Sigmoid colon (tissue), 7 donors: Measurements from ENCODE around the gene THAP5. TPM values are rescaled to one million over a fixed set of nuclear protein-coding genes. Genes with fewer than 3 reads are reported as not detected.

Experiments used
- DNase-seq: peaks from one replicate; pipeline ENCODE4 v3.0.0-alpha.2; 2019
- H3K27ac ChIP-seq, 4 donors: fragments of 200-600 bp; sonication (generic); one replicate each; pipeline ENCODE4 v1.5.1; 2016 to 2019; ENCODE audit warnings: mild to moderate bottlenecking in 1 of 4
- H3K27me3 ChIP-seq, 3 donors: fragments of 200-600 bp; sonication (generic); one replicate each; pipeline ENCODE4 v1.5.1; 2019; ENCODE audit warnings: mild to moderate bottlenecking in 1 of 3
- H3K36me3 ChIP-seq, 4 donors: fragments of 200-600 bp; sonication (generic); one replicate each; pipeline ENCODE4 v1.5.1; 2016 to 2019
- H3K4me1 ChIP-seq, 4 donors: fragments of 200-600 bp; sonication (generic); one replicate each; pipeline ENCODE4 v1.5.1; 2017 to 2019
- H3K4me3 ChIP-seq, 4 donors: fragments of 200-600 bp; sonication (generic); one replicate each; pipeline ENCODE4 v1.5.1; 2017 to 2019; ENCODE audit warnings: mild to moderate bottlenecking in 2 of 4, moderate library complexity in 1 of 4
- H3K9me3 ChIP-seq, 4 donors: fragments of 200-600 bp in 3 of 4; sonication (generic) in 3 of 4; one replicate each; pipeline versions ENCODE4 v1.5.1 to v1.6.1; 2013 to 2019
- EP300 ChIP-seq, 4 donors: sonication (generic); formaldehyde crosslinking; IDR thresholded peaks; one replicate each; pipeline ENCODE4 v1.6.1; 2017; ENCODE audit warnings: antibody characterized with exemption in 4 of 4
- POLR2A ChIP-seq, 2 donors: fragments of 450-650 bp; IDR thresholded peaks; one replicate each; pipeline ENCODE4 v1.6.1; 2016; ENCODE audit warnings: antibody characterized with exemption in 2 of 2, mild to moderate bottlenecking in 2 of 2, moderate library complexity in 2 of 2
- POLR2AphosphoS5 ChIP-seq, 4 donors: sonication (generic); formaldehyde crosslinking; IDR thresholded peaks; one replicate each; pipeline ENCODE4 v1.6.1; 2017; ENCODE audit warnings: antibody characterized with exemption in 4 of 4
- WGBS, 2 donors: extraction: QIAGEN DNeasy Blood & Tissue Kit; methylation state at CpG; one replicate each; pipeline ENCODE4 v1.1.7; 2013; 5-methylcytosine and 5-hydroxymethylcytosine counted together
- intact Hi-C: fragments of 100-400 bp; cut with DNase I; formaldehyde crosslinking; loops from one replicate; pipeline ENCODE4 v1.15.1; 2023
- polyA plus RNA-seq, 3 donors: library from polyadenylated mRNA; stranded (reverse); fragments of 200-250 nt; gene quantifications; one replicate each; pipeline ENCODE4 v1.2.3, GENCODE V29; 2013
- total RNA-seq, 4 donors: library from RNA; depleted of rRNA; stranded (reverse); fragments of >200 nt; gene quantifications; one replicate each; pipeline ENCODE4 v1.1.0, GENCODE V29; 2016
- TF ChIP-seq, protein P1 (sequence below), 4 experiments: fragments of 450-650 bp in 3 of 4; fragments of 200-600 bp in 1 of 4; IDR thresholded peaks; one replicate each; pipeline ENCODE4 v1.5.1; 2016 to 2019; ENCODE audit warnings: antibody characterized with exemption in 4 of 4, mild to moderate bottlenecking in 3 of 4, moderate library complexity in 2 of 4
- donor health status: healthy with polysubstance abuse.
- donor health status: Bipolar disorder and iron deficiency.
- donor health status: healthy.

THAP5 gene
- total and polyA plus RNA-seq, 7 donors: 9.6 to 37.1 (median 28.5) TPM

- WGBS, 2 donors: 69 to 76% methylated on average over 4 of the region's 4 CpGs
- Histone ChIP-seq H3K4me1 (peaks cover 0 to 6% (median 2%) of the 10 kb centered on the region in 4 donors), H3K27ac (no peak overlapping the region), H3K36me3 (peaks cover 0 to 12% (median 7%) of the 10 kb centered on the region in 4 donors), H3K27me3 (no peaks in the 10 kb centered on the region), H3K9me3 (no peaks in the 10 kb centered on the region), H3K4me3 (no peak overlapping the region)
- no peak for DNase-seq
- intact Hi-C loops: no loop called here
- TF ChIP-seq, protein P1, sequence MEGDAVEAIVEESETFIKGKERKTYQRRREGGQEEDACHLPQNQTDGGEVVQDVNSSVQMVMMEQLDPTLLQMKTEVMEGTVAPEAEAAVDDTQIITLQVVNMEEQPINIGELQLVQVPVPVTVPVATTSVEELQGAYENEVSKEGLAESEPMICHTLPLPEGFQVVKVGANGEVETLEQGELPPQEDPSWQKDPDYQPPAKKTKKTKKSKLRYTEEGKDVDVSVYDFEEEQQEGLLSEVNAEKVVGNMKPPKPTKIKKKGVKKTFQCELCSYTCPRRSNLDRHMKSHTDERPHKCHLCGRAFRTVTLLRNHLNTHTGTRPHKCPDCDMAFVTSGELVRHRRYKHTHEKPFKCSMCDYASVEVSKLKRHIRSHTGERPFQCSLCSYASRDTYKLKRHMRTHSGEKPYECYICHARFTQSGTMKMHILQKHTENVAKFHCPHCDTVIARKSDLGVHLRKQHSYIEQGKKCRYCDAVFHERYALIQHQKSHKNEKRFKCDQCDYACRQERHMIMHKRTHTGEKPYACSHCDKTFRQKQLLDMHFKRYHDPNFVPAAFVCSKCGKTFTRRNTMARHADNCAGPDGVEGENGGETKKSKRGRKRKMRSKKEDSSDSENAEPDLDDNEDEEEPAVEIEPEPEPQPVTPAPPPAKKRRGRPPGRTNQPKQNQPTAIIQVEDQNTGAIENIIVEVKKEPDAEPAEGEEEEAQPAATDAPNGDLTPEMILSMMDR (IDR thresholded peaks at IDR 0.05): no peak
- TF ChIP-seq EP300 (IDR thresholded peaks at IDR 0.05) (no peak), POLR2AphosphoS5 (IDR thresholded peaks at IDR 0.05) (no peak)
These were observed 12.4 kb upstream of the THAP5 start for GRCh38 chr7:108581655-108582491.

GRCh38 chr7:108580298-108580697 lies 10.8 kb upstream of the THAP5 start:
- Histone ChIP-seq H3K27ac (no peak overlapping the region), H3K27me3 (no peaks in the 10 kb centered on the region), H3K4me1 (peaks cover 0 to 6% (median 2%) of the 10 kb centered on the region in 4 donors), H3K9me3 (no peaks in the 10 kb centered on the region), H3K4me3 (no peak overlapping the region), H3K36me3 (peaks cover 0 to 12% (median 7%) of the 10 kb centered on the region in 4 donors)
- 80 to 81% methylated on average over 6 of the region's 6 CpGs for WGBS, 2 donors
- intact Hi-C loops: no loop called here
- DNase-seq: no peak
- no peak for TF ChIP-seq EP300 (IDR thresholded peaks at IDR 0.05)
- no peak for TF ChIP-seq POLR2A (IDR thresholded peaks at IDR 0.05)
- TF ChIP-seq, protein P1 (IDR thresholded peaks at IDR 0.05): no peak
- no peak for TF ChIP-seq POLR2AphosphoS5 (IDR thresholded peaks at IDR 0.05)

DNA sequence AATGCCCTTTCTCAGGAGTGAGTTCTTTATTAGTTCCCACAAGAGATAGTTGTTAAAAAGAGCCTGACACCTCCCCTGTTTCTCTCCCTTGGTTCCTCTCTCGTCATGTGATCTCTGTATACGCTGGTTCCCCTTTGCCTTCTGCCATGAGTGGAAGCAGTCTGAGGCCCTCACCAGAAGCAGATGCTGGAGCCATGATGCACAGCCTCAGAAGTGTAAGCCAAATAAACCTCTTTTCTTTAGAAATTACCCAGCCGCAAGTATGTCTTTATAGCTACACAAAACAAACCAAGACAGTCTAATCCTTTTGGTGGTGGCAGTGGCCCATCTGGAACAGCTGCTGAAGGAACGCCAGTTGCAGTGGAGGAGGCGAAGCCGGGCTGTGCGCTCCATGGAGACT lies 9.4 kb upstream of the THAP5 start:
- WGBS, 2 donors: 97 to 99% methylated on average over 7 of the region's 7 CpGs
- no peak overlapping the region for H3K4me3 ChIP-seq
- H3K27ac ChIP-seq: no peak overlapping the region
- H3K4me1 ChIP-seq: peaks cover 0 to 6% (median 2%) of the 10 kb centered on the region in 4 donors
- no peaks in the 10 kb centered on the region for H3K9me3 ChIP-seq
- H3K27me3 ChIP-seq: no peaks in the 10 kb centered on the region
- TF ChIP-seq, protein P1 (IDR thresholded peaks at IDR 0.05): no peak
- TF ChIP-seq POLR2AphosphoS5 (IDR thresholded peaks at IDR 0.05): no peak
- peaks cover 0 to 17% (median 7%) of the 10 kb centered on the region in 4 donors for H3K36me3 ChIP-seq
- intact Hi-C loops: no loop called here
- DNase-seq: no peak

GRCh38 chr7:108576116-108576515 lies 6.6 kb upstream of the THAP5 start:
- 96 to 100% methylated on average over 1 of the region's 1 CpG for WGBS, 2 donors
- Histone ChIP-seq H3K9me3 (no peaks in the 10 kb centered on the region), H3K4me3 (no peak overlapping the region), H3K36me3 (peaks cover 0 to 29% (median 7%) of the 10 kb centered on the region in 4 donors), H3K27me3 (no peaks in the 10 kb centered on the region), H3K27ac (no peak overlapping the region), H3K4me1 (peaks cover 0 to 8% (median 8%) of the 10 kb centered on the region in 4 donors)
- no peak for DNase-seq
- intact Hi-C loops: no loop called here
- TF ChIP-seq, protein P1 (IDR thresholded peaks at IDR 0.05): no peak
- TF ChIP-seq EP300 (IDR thresholded peaks at IDR 0.05): no peak
